Fibroblast of lung (primary cell): ENCODE results near the gene S100A10. TPM values are rescaled to one million over a fixed set of nuclear protein-coding genes. Genes with fewer than 3 reads are reported as not detected.

ENCODE experiments used
- DNase-seq, 2 donors: peaks; one replicate each; pipeline versions ENCODE4 v3.0.0 to v3.0.0-alpha.2; 2010; ENCODE audit warnings: low read depth in 2 of 2
- H2AFZ ChIP-seq: 2 replicates; pipeline ENCODE4 v1.5.1; 2012; ENCODE audit warnings: low read length, control low read depth, inconsistent platforms
- H3K27ac ChIP-seq: 2 replicates; pipeline ENCODE4 v1.5.1; 2011; ENCODE audit warnings: low read length, control low read depth; ENCODE audit not compliant: insufficient read depth
- H3K27me3 ChIP-seq: 2 replicates; pipeline ENCODE4 v1.5.1; 2011; ENCODE audit warnings: mild to moderate bottlenecking, low read length; ENCODE audit not compliant: control insufficient read depth, insufficient read depth
- H3K36me3 ChIP-seq: 2 replicates; pipeline ENCODE4 v1.5.1; 2011; ENCODE audit warnings: low read length; ENCODE audit not compliant: control insufficient read depth, insufficient read depth
- H3K4me1 ChIP-seq: 2 replicates; pipeline ENCODE4 v1.5.1; 2011; ENCODE audit warnings: low read length; ENCODE audit not compliant: control insufficient read depth, insufficient read depth; ENCODE audit errors: extremely low read depth
- H3K4me2 ChIP-seq: 2 replicates; pipeline ENCODE4 v1.5.1; 2011; ENCODE audit warnings: low read length, control low read depth; ENCODE audit not compliant: insufficient read depth; ENCODE audit errors: extremely low read depth
- H3K4me3 ChIP-seq, 4 experiments: fragments of 200-600 bp in 1 of 4; sonication (generic) in 1 of 4; replicated peaks in 1 of 4; 2 replicates each; pipeline ENCODE4 v1.5.1; 2011 to 2016; ENCODE audit warnings: low read length in 4 of 4, low read depth in 3 of 4, mild to moderate bottlenecking in 3 of 4, control low read depth in 2 of 4, inconsistent platforms in 1 of 4, mixed read lengths in 1 of 4; ENCODE audit not compliant: insufficient read depth in 1 of 4; ENCODE audit errors: control extremely low read depth in 1 of 4
- H3K79me2 ChIP-seq: 2 replicates; pipeline ENCODE4 v1.5.1; 2012; ENCODE audit warnings: mild to moderate bottlenecking, low read length, inconsistent platforms; ENCODE audit not compliant: control insufficient read depth, insufficient read depth
- H3K9ac ChIP-seq: 2 replicates; pipeline ENCODE4 v1.5.1; 2011; ENCODE audit warnings: mild to moderate bottlenecking, low read length, control low read depth; ENCODE audit not compliant: insufficient read depth
- H3K9me3 ChIP-seq: 2 replicates; pipeline ENCODE4 v1.5.1; 2012; ENCODE audit warnings: low read depth, low read length; ENCODE audit not compliant: control insufficient read depth, insufficient read depth
- H4K20me1 ChIP-seq: 2 replicates; pipeline ENCODE4 v1.5.1; 2011; ENCODE audit warnings: low read length; ENCODE audit not compliant: control insufficient read depth, insufficient read depth; ENCODE audit errors: extremely low read depth
- CTCF ChIP-seq, 2 donors: IDR thresholded peaks in 1 of 2; conservative IDR thresholded peaks in 1 of 2; 1 replicate in 1 of 2; 2 replicates in 1 of 2; pipeline ENCODE4 v1.5.1; 2011 to 2012; ENCODE audit warnings: low read length in 2 of 2, control low read depth in 1 of 2, inconsistent platforms in 1 of 2, low read depth in 1 of 2, mild to moderate bottlenecking in 1 of 2
- EZH2 ChIP-seq: IDR thresholded peaks from 2 replicates; pipeline ENCODE4 v1.5.1; 2012; ENCODE audit warnings: low read length, control low read depth, mild to moderate bottlenecking; ENCODE audit errors: missing control alignments
- polyA plus RNA-seq, 2 donors: library from polyadenylated mRNA; depleted of rRNA in 1 of 2; stranded (reverse) in 1 of 2; unstranded in 1 of 2; fragments of >200 nt; gene quantifications; 2 replicates each; pipeline ENCODE4 v1.2.1, GENCODE V29; 2011 to 2012; ENCODE audit warnings: missing spikeins in 1 of 2
- total RNA-seq: library from RNA; depleted of rRNA; stranded (reverse); fragments of >200 nt; gene quantifications from 2 replicates; pipeline ENCODE4 v1.2.1, GENCODE V29; 2014

Gene S100A10
- total and polyA plus RNA-seq, 2 donors (not counting 1 experiment from before 2014, with no cell fraction given), result 141 to 750 TPM

GRCh38 chr1:152035539-152036266 is 42.0 kb upstream of the S100A10 start:
- peak overlapping the region; percentile 90 for H3K27ac ChIP-seq
- H3K4me2 ChIP-seq, result peak overlapping the region; percentile 96
- H4K20me1 ChIP-seq, result peaks cover 2% of the 10 kb centered on the region
- H3K4me1 ChIP-seq, result peaks cover 5% of the 10 kb centered on the region
- peaks cover 36% of the 10 kb centered on the region for H3K79me2 ChIP-seq
- peaks cover 9% of the 10 kb centered on the region for H3K36me3 ChIP-seq
- DNase-seq, result peak; percentile 20 to 40
- H3K9me3 ChIP-seq, result no peaks in the 10 kb centered on the region
- no peak for TF ChIP-seq CTCF (conservative IDR thresholded peaks at IDR 0.05 in 1 of 2, IDR thresholded peaks at IDR 0.05 in 1 of 2; ENCODE audit: low read depth in 1 of 2, low read length in 2 of 2)
- no peak for TF ChIP-seq EZH2
- peaks cover 7% of the 10 kb centered on the region for H3K27me3 ChIP-seq
- peak overlapping the region; percentile 88 for H3K9ac ChIP-seq
- peak overlapping the region; percentile 68 to 95 (median 88) for H3K4me3 ChIP-seq
- H2AFZ ChIP-seq, result no peak overlapping the region

GRCh38 chr1:152034654-152035538 is 41.2 kb upstream of the S100A10 start:
- peaks cover 9% of the 10 kb centered on the region for H3K36me3 ChIP-seq
- H3K4me3 ChIP-seq, result peak overlapping the region; percentile 68 to 95 (median 88)
- peaks cover 36% of the 10 kb centered on the region for H3K79me2 ChIP-seq
- peak overlapping the region; percentile 54 for H3K9ac ChIP-seq
- H2AFZ ChIP-seq, result no peak overlapping the region
- no peaks in the 10 kb centered on the region for H3K9me3 ChIP-seq
- peak overlapping the region; percentile 96 for H3K4me2 ChIP-seq
- TF ChIP-seq CTCF (conservative IDR thresholded peaks at IDR 0.05 in 1 of 2, IDR thresholded peaks at IDR 0.05 in 1 of 2; ENCODE audit: low read depth in 1 of 2, low read length in 2 of 2), result peak; percentile 64 to 82
- TF ChIP-seq EZH2, result no peak
- H3K27ac ChIP-seq, result peak overlapping the region; percentile 90
- peaks cover 2% of the 10 kb centered on the region for H4K20me1 ChIP-seq
- DNase-seq, result peak; percentile 62
- H3K27me3 ChIP-seq, result peaks cover 3% of the 10 kb centered on the region
- H3K4me1 ChIP-seq, result peaks cover 5% of the 10 kb centered on the region

- no peak for TF ChIP-seq CTCF (conservative IDR thresholded peaks at IDR 0.05 in 1 of 2, IDR thresholded peaks at IDR 0.05 in 1 of 2; ENCODE audit: low read depth in 1 of 2, low read length in 2 of 2)
- no peak for TF ChIP-seq EZH2
- Histone ChIP-seq H3K79me2 (peaks cover 36% of the 10 kb centered on the region), H3K36me3 (peaks cover 9% of the 10 kb centered on the region), H3K27me3 (no peaks in the 10 kb centered on the region), H3K4me3 (peak overlapping the region; percentile 68 to 95 (median 88)), H3K4me2 (peak overlapping the region; percentile 96), H3K27ac (peak overlapping the region; percentile 90), H3K9ac (no peak overlapping the region), H3K9me3 (no peaks in the 10 kb centered on the region), H2AFZ (no peak overlapping the region), H3K4me1 (peaks cover 5% of the 10 kb centered on the region), H4K20me1 (peaks cover 2% of the 10 kb centered on the region)
- no peak for DNase-seq
These were observed 40.6 kb upstream of the S100A10 start for GRCh38 chr1:152034324-152034653.
